Spleen (tissue), 7 donors: Measurements from ENCODE around the gene PCCA.

Experiments
- CTCF ChIP-seq, 11 experiments: fragments of 200-600 bp in 7 of 11; fragments of 450-650 bp in 4 of 11; sonication (generic) in 4 of 11; IDR thresholded peaks in 8 of 11; conservative IDR thresholded peaks in 3 of 11; 1 replicate in 7 of 11; 2 replicates in 4 of 11; pipeline versions ENCODE4 v1.4.0 to v1.8.0; 2016 to 2021; ENCODE audit warnings: antibody characterized with exemption in 11 of 11, inconsistent platforms in 4 of 11, mild to moderate bottlenecking in 1 of 11
- POLR2A ChIP-seq, 3 donors: fragments of 450-650 bp; IDR thresholded peaks; one replicate each; pipeline ENCODE4 v1.5.1; 2017; ENCODE audit warnings: antibody characterized with exemption in 3 of 3, mild to moderate bottlenecking in 1 of 3
- POLR2AphosphoS5 ChIP-seq, 3 donors: sonication (generic); formaldehyde crosslinking; IDR thresholded peaks; one replicate each; pipeline ENCODE4 v1.5.1; 2017; ENCODE audit warnings: antibody characterized with exemption in 3 of 3
- donor health status: DM: no; HTN: no; CAD: no; lungs with moderate emphysema.
- donor health status: DM: no; HTN: no; CAD: no.
- donor health status: DM: no; HTN: no; CAD: no.

- TF ChIP-seq CTCF (IDR thresholded peaks at IDR 0.05 in 8 of 11, conservative IDR thresholded peaks at IDR 0.05 in 3 of 11): no peak
- no peak for TF ChIP-seq POLR2A (IDR thresholded peaks at IDR 0.05)
- TF ChIP-seq POLR2AphosphoS5 (IDR thresholded peaks at IDR 0.05): no peak
Measured at GRCh38 chr13:100176801-100177400, 88.0 kb downstream of the PCCA start.
